Measurements from ENCODE around the gene CAMK1.

- TF ChIP-seq EZH2phosphoT487 (IDR thresholded peaks at IDR 0.05; ENCODE audit: borderline replicate concordance, low read length), result no peak
- TF ChIP-seq, protein P1, sequence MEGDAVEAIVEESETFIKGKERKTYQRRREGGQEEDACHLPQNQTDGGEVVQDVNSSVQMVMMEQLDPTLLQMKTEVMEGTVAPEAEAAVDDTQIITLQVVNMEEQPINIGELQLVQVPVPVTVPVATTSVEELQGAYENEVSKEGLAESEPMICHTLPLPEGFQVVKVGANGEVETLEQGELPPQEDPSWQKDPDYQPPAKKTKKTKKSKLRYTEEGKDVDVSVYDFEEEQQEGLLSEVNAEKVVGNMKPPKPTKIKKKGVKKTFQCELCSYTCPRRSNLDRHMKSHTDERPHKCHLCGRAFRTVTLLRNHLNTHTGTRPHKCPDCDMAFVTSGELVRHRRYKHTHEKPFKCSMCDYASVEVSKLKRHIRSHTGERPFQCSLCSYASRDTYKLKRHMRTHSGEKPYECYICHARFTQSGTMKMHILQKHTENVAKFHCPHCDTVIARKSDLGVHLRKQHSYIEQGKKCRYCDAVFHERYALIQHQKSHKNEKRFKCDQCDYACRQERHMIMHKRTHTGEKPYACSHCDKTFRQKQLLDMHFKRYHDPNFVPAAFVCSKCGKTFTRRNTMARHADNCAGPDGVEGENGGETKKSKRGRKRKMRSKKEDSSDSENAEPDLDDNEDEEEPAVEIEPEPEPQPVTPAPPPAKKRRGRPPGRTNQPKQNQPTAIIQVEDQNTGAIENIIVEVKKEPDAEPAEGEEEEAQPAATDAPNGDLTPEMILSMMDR (IDR thresholded peaks at IDR 0.05; ENCODE audit: low read depth, low read length, poor library complexity, severe bottlenecking), result no peak
Observed at GRCh38 chr3:9812870-9813483, 43.2 kb upstream of the CAMK1 start.
